Hypothalamus (tissue), 51 donors: ENCODE data around the gene GABRG1.

Experiments used
- DNase-seq, 51 donors: peaks; one replicate each; lab custom pipeline; 2025; lab: John Stamatoyannopoulos, UW

GABRG1 gene

GRCh38 chr4:46123913-46124755 lies at the start of gene GABRG1:
GABRG1 (minus strand) TSS chr4:46124054; CDS start chr4:46123913, 141 bp downstream.
- DNase-seq, result peak in 45 of 51 donors; percentile 1 to 83 (median 41)

- DNase-seq, result no peak
These were observed 23.1 kb upstream of the GABRG1 start for GRCh38 chr4:46146993-46147392.

- DNase-seq, result no peak
These were observed 7.7 kb upstream of the GABRG1 start for GRCh38 chr4:46131498-46132057.

DNA sequence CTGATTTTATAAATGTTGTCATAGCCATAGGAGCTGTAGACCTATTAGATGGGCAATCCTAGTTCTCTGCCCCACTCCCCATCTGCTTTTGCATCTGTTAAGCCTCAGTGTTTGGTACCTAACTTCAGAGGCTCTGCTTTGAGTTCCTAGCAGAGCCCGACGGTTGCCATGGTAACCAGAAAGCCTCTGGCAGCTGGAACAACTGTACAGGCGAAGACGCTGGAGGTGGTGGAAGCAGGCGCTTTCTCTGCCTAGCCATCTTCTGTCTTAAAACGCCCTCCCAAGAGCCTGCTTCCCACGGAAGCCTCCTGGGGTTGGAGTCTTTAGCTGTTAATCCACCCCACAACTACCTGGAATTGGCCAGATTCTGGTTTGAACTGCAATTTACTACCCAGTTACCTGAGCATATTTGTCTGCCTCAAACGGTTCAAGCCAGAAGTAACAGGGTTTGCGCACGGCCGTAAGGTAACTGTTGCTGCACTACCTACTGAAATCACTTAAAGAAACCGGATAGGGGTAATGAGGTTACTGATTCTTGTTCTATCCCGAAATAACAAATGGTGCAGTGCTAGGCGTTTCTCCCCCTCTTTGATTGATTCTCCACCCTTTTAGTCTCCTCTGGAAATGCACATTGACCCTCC lies 1.0 kb upstream of the GABRG1 start:
- DNase-seq, result peak in 39 of 51 donors; percentile 0 to 79 (median 32)

DNA sequence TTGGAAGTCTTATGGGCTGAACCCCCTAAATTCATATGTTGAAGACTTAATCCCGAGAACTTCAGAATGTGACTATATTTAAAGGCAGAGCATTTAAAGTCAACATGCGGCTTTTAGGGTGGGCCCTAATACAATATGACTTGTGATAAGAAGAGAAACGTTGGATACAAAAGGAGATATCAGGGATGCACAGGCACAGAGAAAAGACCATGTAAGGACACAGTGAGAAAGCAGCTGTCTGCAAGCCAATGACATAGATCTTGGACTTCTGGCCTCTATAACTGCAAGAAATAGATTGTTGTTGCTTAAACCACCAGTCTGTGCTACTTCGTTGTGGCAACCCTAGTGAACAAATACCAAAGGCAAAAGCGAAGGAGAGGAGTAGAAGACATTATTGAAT lies 42.2 kb downstream of the GABRG1 start:
- no peak for DNase-seq

DNA sequence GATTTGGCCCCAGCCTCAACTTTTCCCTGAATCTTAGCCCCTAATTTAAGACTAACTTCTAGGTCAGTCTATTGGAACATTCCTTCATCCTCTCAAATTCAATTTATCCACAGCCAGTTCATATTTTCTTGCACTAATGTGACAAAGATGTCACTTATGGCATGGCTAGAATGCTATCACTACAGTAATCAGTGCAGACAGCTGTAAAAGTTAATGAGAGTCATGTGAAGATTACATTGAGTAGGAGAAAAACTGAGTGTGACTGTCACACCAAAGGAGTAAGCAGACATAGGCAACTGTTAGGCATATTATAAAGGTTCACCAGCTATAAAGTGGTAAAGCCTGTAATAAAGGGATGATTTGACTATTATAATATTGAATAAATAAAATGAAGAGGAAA lies 42.6 kb downstream of the GABRG1 start:
- no peak for DNase-seq

DNA sequence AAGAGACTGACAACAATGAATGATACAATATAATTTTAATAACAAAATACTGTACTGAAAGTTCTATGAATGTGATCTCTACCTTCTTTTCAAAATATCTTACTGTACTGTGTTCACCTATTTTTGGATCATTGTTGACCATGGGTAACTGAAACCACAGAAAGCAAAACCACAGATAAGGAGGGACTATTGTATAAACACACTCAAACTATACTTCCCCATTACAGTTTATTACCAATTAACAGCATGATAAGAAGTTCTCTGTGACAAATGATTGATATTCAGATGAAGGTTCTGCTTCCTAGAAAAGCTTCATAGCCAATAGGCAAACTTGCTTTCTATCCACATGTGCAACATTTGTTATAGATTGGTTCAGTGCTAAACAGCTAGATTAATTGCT lies 50.1 kb downstream of the GABRG1 start:
- DNase-seq, result no peak

GRCh38 chr4:46051392-46051791 lies 72.5 kb downstream of the GABRG1 start:
- DNase-seq, result no peak

GRCh38 chr4:46032056-46032455 lies 91.8 kb downstream of the GABRG1 start:
- DNase-seq, result no peak

GRCh38 chr4:46016306-46016705 lies 107.5 kb downstream of the GABRG1 start:
- no peak for DNase-seq

DNA sequence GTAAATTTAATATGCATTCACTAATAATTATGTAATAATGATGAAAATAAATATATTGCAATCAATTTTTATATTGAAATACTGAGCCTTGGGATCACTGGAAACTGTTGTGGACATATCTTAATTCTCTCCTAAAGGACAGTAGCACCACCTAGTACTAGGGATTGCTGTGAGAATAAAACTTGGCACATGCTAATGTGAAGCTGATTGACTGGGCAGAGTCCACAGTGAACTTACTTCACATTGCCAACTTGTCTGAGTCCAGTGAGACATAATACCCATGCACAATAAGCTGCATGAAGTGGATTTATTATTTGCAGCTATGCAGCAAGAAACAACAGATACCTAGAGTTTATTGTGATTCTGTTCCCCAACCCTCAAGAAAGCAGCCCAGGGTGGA lies 131.1 kb downstream of the GABRG1 start:
- no peak for DNase-seq

DNA sequence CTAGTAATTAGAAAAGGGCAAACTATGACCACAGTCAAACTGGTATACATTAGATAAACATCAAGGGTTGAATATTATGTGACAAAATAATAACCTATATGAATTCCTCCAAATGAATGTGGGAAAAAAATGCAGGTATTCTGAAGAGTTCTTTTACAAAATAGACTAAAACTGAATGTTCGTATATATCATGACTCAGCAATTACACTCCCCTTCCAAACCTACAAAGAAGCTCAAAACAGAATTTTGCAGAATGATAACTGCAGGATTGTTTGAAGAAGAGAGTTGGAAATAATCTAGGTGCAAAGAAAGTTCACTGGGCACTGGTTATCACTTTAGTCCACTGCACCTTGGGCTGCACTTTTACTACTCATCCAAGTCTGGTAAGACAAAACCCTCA lies 134.1 kb downstream of the GABRG1 start:
- DNase-seq, result no peak

GRCh38 chr4:45987858-45988257 lies 136.0 kb downstream of the GABRG1 start:
- DNase-seq, result no peak
